Measurements from ENCODE around the gene PCTP.

Gene PCTP

DNA sequence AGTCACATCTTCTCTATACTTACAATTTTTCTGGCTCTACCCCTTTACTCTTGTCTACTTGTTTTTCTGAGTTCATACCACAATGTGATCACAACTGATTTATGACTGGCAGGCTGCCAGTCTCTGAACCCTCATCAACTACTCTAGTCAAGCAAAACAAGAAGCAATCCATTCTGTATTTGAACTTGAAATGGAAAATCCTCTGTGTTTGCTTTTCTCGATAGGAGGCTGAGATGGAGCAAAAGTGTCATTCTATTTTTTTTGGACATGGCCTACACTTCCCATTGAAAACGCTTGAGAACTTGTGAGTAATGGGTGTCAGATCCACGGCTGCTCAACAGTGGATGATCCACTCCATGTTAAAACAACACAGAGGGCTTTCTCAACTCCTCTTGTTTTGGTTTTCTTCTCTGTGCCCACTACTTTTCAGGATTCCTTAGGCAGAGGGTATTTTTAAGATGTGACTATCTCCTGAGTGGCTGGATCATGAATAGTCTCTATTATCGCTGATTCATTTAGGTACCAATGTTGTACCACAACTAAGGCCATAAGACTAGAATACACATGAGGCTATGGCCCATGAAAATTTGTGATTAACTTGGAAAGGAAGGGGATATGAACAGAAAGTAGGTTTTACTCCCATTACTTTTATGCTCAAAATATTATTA, 39.9 kb upstream of the PCTP start:
- H3K36me3 ChIP-seq (ENCODE audit: control insufficient read depth in 2 of 2, insufficient read depth in 2 of 2, low read length in 2 of 2) = no peaks in the 10 kb centered on the region
- no peaks in the 10 kb centered on the region for H3K4me1 ChIP-seq (ENCODE audit: control insufficient read depth in 2 of 2, insufficient read depth in 2 of 2, low read length in 2 of 2)
- no peaks in the 10 kb centered on the region for H3K9me3 ChIP-seq (ENCODE audit: control insufficient read depth in 2 of 2, low read length in 2 of 2)
- no peak overlapping the region for H3K9ac ChIP-seq (ENCODE audit: low read depth in 1 of 2, low read length in 2 of 2)
- H3K27me3 ChIP-seq (ENCODE audit: control insufficient read depth in 2 of 2, insufficient read depth in 2 of 2, low read length in 2 of 2) = no peaks in the 10 kb centered on the region
- H3K4me3 ChIP-seq (ENCODE audit: low read length in 2 of 2) = no peak overlapping the region
- H3K27ac ChIP-seq (ENCODE audit: low read depth in 2 of 2, low read length in 2 of 2) = no peak overlapping the region

DNA sequence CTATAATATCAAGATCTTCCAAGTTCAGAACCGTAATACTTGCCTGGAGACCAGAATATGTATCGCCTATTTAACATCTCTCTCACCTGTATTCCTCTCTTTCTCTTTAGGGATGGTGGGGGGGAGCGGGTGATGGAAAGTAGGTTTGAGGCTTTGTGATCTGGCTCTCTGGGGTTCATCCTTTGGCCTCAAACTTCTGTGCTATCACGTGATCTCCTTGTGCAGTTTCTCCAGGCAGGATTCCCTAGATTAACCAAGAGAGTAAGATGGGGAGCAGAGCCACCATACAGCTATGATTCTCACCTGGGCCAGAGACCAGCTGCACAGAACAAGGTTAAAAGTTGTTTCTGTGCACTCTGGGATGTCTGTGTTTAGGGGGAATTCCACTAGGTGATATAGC, 33.4 kb upstream of the PCTP start:
- H3K27me3 ChIP-seq (ENCODE audit: control insufficient read depth in 2 of 2, insufficient read depth in 2 of 2, low read length in 2 of 2) = no peaks in the 10 kb centered on the region
- H3K9me3 ChIP-seq (ENCODE audit: control insufficient read depth in 2 of 2, low read length in 2 of 2) = no peaks in the 10 kb centered on the region
- H3K4me1 ChIP-seq (ENCODE audit: control insufficient read depth in 2 of 2, insufficient read depth in 2 of 2, low read length in 2 of 2) = no peaks in the 10 kb centered on the region
- H3K27ac ChIP-seq (ENCODE audit: low read depth in 2 of 2, low read length in 2 of 2) = no peak overlapping the region
- no peaks in the 10 kb centered on the region for H3K36me3 ChIP-seq (ENCODE audit: control insufficient read depth in 2 of 2, insufficient read depth in 2 of 2, low read length in 2 of 2)
- no peak overlapping the region for H3K9ac ChIP-seq (ENCODE audit: low read depth in 1 of 2, low read length in 2 of 2)
- H3K4me3 ChIP-seq (ENCODE audit: low read length in 2 of 2) = no peak overlapping the region

GRCh38 chr17:55717898-55718735, 32.7 kb upstream of the PCTP start:
- Histone ChIP-seq H3K9ac (ENCODE audit: low read depth in 1 of 2, low read length in 2 of 2) (no peak overlapping the region), H3K4me3 (ENCODE audit: low read length in 2 of 2) (no peak overlapping the region), H3K27ac (ENCODE audit: low read depth in 2 of 2, low read length in 2 of 2) (no peak overlapping the region), H3K9me3 (ENCODE audit: control insufficient read depth in 2 of 2, low read length in 2 of 2) (no peaks in the 10 kb centered on the region), H3K4me1 (ENCODE audit: control insufficient read depth in 2 of 2, insufficient read depth in 2 of 2, low read length in 2 of 2) (no peaks in the 10 kb centered on the region), H3K36me3 (ENCODE audit: control insufficient read depth in 2 of 2, insufficient read depth in 2 of 2, low read length in 2 of 2) (no peaks in the 10 kb centered on the region), H3K27me3 (ENCODE audit: control insufficient read depth in 2 of 2, insufficient read depth in 2 of 2, low read length in 2 of 2) (no peaks in the 10 kb centered on the region)

GRCh38 chr17:55720919-55721836, 29.7 kb upstream of the PCTP start:
- Histone ChIP-seq H3K27ac (ENCODE audit: low read depth in 2 of 2, low read length in 2 of 2) (no peak overlapping the region), H3K4me3 (ENCODE audit: low read length in 2 of 2) (peak overlapping the region; percentile 28 to 41), H3K9me3 (ENCODE audit: control insufficient read depth in 2 of 2, low read length in 2 of 2) (no peaks in the 10 kb centered on the region)

GRCh38 chr17:55722016-55722736, 28.7 kb upstream of the PCTP start:
- Histone ChIP-seq H3K27me3 (ENCODE audit: control insufficient read depth in 2 of 2, insufficient read depth in 2 of 2, low read length in 2 of 2) (no peaks in the 10 kb centered on the region), H3K4me3 (ENCODE audit: low read length in 2 of 2) (peak overlapping the region; percentile 8 to 56), H3K36me3 (ENCODE audit: control insufficient read depth in 2 of 2, insufficient read depth in 2 of 2, low read length in 2 of 2) (no peaks in the 10 kb centered on the region)

More at GRCh38 chr17:55720919-55721836, 29.7 kb upstream of the PCTP start:
- no peaks in the 10 kb centered on the region for H3K4me1 ChIP-seq (ENCODE audit: control insufficient read depth in 2 of 2, insufficient read depth in 2 of 2, low read length in 2 of 2)
- H3K36me3 ChIP-seq (ENCODE audit: control insufficient read depth in 2 of 2, insufficient read depth in 2 of 2, low read length in 2 of 2) = no peaks in the 10 kb centered on the region
- H3K9ac ChIP-seq (ENCODE audit: low read depth in 1 of 2, low read length in 2 of 2) = peak overlapping the region in 1 of 2 donors; percentile 11
- no peaks in the 10 kb centered on the region for H3K27me3 ChIP-seq (ENCODE audit: control insufficient read depth in 2 of 2, insufficient read depth in 2 of 2, low read length in 2 of 2)

GRCh38 chr17:55722742-55723487, 27.9 kb upstream of the PCTP start, which contains the start of gene TMEM100:
TSS of gene TMEM100 (minus strand) at chr17:55722864. CDS start at chr17:55721070, 1,794 bp downstream.
- no peaks in the 10 kb centered on the region for H3K27me3 ChIP-seq (ENCODE audit: control insufficient read depth in 2 of 2, insufficient read depth in 2 of 2, low read length in 2 of 2)
- peak within 1 kb of the TSS; percentile 21 to 52 for H3K9ac ChIP-seq (ENCODE audit: low read depth in 1 of 2, low read length in 2 of 2)
- H3K36me3 ChIP-seq (ENCODE audit: control insufficient read depth in 2 of 2, insufficient read depth in 2 of 2, low read length in 2 of 2) = no peaks in the 10 kb centered on the region
- peak within 1 kb of the TSS; percentile 8 to 56 for H3K4me3 ChIP-seq (ENCODE audit: low read length in 2 of 2)
- no peaks in the 10 kb centered on the region for H3K9me3 ChIP-seq (ENCODE audit: control insufficient read depth in 2 of 2, low read length in 2 of 2)
- H3K27ac ChIP-seq (ENCODE audit: low read depth in 2 of 2, low read length in 2 of 2) = peak within 1 kb of the TSS; percentile 43 to 45
- H3K4me1 ChIP-seq (ENCODE audit: control insufficient read depth in 2 of 2, insufficient read depth in 2 of 2, low read length in 2 of 2) = no peaks in the 10 kb centered on the region

More at GRCh38 chr17:55722016-55722736, 28.7 kb upstream of the PCTP start:
- Histone ChIP-seq H3K4me1 (ENCODE audit: control insufficient read depth in 2 of 2, insufficient read depth in 2 of 2, low read length in 2 of 2) (no peaks in the 10 kb centered on the region), H3K9ac (ENCODE audit: low read depth in 1 of 2, low read length in 2 of 2) (peak overlapping the region; percentile 21 to 52), H3K9me3 (ENCODE audit: control insufficient read depth in 2 of 2, low read length in 2 of 2) (no peaks in the 10 kb centered on the region), H3K27ac (ENCODE audit: low read depth in 2 of 2, low read length in 2 of 2) (peak overlapping the region; percentile 43 to 45)

DNA sequence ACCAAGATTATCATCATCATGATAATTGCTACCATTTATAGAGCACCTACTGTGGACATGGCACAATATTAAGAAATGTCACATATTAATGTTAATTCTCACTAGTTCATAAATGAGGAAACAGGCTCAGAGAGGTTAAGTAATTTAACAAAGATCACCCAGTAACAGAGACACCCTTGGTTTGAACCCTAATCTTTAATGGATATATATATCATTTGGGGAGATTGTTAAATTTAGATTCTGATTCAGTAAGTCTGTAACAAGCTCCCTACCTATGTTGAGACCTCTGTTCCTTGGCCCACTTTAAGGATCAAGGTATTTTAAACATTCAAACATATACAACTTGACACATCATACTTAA, 27.4 kb upstream of the PCTP start:
- Histone ChIP-seq H3K4me3 (ENCODE audit: low read length in 2 of 2) (no peak overlapping the region), H3K27ac (ENCODE audit: low read depth in 2 of 2, low read length in 2 of 2) (peak overlapping the region in 1 of 2 donors; percentile 45), H3K36me3 (ENCODE audit: control insufficient read depth in 2 of 2, insufficient read depth in 2 of 2, low read length in 2 of 2) (no peaks in the 10 kb centered on the region), H3K4me1 (ENCODE audit: control insufficient read depth in 2 of 2, insufficient read depth in 2 of 2, low read length in 2 of 2) (no peaks in the 10 kb centered on the region), H3K9ac (ENCODE audit: low read depth in 1 of 2, low read length in 2 of 2) (no peak overlapping the region), H3K9me3 (ENCODE audit: control insufficient read depth in 2 of 2, low read length in 2 of 2) (no peaks in the 10 kb centered on the region), H3K27me3 (ENCODE audit: control insufficient read depth in 2 of 2, insufficient read depth in 2 of 2, low read length in 2 of 2) (no peaks in the 10 kb centered on the region)

DNA sequence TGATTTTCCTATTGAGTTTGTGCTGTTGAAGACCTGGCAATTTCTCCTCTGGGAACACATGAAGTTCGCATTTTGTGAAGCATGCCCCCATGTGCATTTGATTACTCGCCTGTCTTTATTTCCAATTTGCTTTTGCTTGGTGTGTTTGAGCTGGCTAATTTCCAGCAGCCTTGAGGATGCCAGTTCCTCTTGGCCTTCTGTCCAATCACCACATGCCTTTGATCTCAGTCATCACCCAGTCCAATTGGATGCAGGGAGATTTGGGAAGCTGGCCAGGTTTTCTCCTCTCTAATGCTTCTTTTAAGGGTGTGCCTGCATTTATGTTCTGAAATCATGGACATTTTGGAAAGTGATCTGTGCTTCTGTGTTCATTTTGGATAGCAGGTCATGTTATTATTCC, 24.4 kb upstream of the PCTP start:
- Histone ChIP-seq H3K4me3 (ENCODE audit: low read length in 2 of 2) (no peak overlapping the region), H3K27me3 (ENCODE audit: control insufficient read depth in 2 of 2, insufficient read depth in 2 of 2, low read length in 2 of 2) (no peaks in the 10 kb centered on the region), H3K4me1 (ENCODE audit: control insufficient read depth in 2 of 2, insufficient read depth in 2 of 2, low read length in 2 of 2) (no peaks in the 10 kb centered on the region), H3K36me3 (ENCODE audit: control insufficient read depth in 2 of 2, insufficient read depth in 2 of 2, low read length in 2 of 2) (no peaks in the 10 kb centered on the region), H3K9me3 (ENCODE audit: control insufficient read depth in 2 of 2, low read length in 2 of 2) (no peaks in the 10 kb centered on the region), H3K27ac (ENCODE audit: low read depth in 2 of 2, low read length in 2 of 2) (no peak overlapping the region), H3K9ac (ENCODE audit: low read depth in 1 of 2, low read length in 2 of 2) (no peak overlapping the region)

GRCh38 chr17:55727275-55727674, 23.6 kb upstream of the PCTP start:
- Histone ChIP-seq H3K9me3 (ENCODE audit: control insufficient read depth in 2 of 2, low read length in 2 of 2) (no peaks in the 10 kb centered on the region), H3K4me3 (ENCODE audit: low read length in 2 of 2) (no peak overlapping the region), H3K36me3 (ENCODE audit: control insufficient read depth in 2 of 2, insufficient read depth in 2 of 2, low read length in 2 of 2) (no peaks in the 10 kb centered on the region), H3K9ac (ENCODE audit: low read depth in 1 of 2, low read length in 2 of 2) (no peak overlapping the region), H3K27me3 (ENCODE audit: control insufficient read depth in 2 of 2, insufficient read depth in 2 of 2, low read length in 2 of 2) (no peaks in the 10 kb centered on the region), H3K27ac (ENCODE audit: low read depth in 2 of 2, low read length in 2 of 2) (no peak overlapping the region), H3K4me1 (ENCODE audit: control insufficient read depth in 2 of 2, insufficient read depth in 2 of 2, low read length in 2 of 2) (peaks cover 0 to 3% of the 10 kb centered on the region in 2 donors)

Measured in mucosa of rectum (tissue), 2 donors.